OCI-M2 (cell line): ENCODE results near the gene RSBN1.
"Not testable (repeated sequence)": the region's sequence is repeated elsewhere in the genome, so short reads cannot be mapped to it uniquely, and the experiment has no call there.

Experiments used
- DNase-seq: peaks from one replicate; lab custom pipeline; 2025; ENCODE audit not compliant: unreplicated experiment; lab: John Stamatoyannopoulos, UW

Gene RSBN1

DNA sequence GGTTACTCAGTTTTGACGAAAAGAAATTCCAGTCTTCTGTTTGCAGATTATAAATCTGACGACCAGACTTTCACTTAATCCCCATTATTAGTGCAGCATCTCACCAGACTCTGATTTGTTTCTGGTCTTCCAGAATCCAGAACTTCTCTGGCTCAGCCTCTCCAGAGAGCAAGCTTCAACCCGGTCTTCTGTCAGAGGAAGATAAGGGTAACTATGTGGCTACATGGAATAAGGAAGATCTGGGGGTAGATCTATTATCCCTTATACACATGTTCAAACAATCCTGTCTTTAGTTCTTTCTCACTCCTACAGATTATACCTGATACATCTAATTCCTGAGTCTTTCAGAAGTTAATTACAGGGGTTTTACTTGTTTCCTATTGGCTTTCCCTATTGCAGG lies 62.9 kb downstream of the RSBN1 start:
- DNase-seq: no peak

DNA sequence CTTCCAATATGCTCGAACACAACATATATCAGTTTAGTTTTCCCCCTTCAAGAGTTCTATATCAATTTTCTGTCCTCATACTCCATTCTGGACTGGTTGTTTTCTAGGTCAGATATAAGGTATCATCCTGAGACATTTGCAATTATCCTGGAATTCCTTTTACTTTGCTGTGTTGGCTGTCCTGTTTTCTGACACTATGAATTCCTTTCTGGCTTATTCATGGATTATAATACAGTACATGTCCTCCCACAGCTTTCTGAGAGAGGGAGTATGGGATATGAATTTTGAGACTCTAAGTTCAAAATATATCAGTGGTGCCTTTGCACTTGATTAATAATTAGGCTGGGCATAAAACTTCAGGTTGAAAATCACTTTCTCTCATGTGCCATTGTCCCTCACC lies 64.9 kb downstream of the RSBN1 start:
- no peak for DNase-seq

DNA sequence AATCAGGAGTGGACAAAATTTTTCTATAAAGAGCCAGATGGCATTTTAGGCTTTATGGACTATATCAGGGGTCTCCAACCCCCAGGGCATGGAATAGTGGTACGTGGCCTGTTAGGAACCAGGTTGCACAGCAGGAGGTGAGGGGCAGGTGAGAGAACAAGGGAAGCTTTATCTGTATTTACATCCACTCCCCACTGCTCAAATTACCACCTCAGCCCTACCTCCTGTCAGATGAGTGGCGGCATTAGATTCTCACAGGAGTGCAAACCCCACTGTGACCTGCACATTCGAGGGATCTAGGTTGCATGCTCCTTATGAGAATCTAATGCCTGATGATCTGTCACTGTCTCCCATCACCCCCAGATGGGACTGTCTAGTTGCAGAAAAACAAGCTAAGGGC lies 66.9 kb downstream of the RSBN1 start:
- no peak for DNase-seq

DNA sequence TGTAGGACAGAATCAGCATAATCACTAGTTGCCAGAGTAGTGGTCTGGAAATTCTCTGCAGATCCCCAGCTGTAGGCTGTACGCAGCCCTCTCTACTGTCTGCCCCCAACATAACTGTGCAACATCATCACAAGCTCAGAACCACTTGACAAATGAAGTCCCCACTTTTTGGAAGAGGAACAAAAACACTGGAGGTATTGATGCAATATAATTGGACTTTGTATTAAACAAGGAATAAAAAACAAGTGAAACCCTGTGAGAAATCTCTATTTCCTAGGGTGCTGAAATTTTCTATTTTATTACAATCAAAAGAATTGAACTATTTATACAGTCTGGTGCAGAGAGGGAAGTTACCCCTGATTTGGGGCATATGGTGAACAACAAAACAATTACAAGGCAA lies 68.2 kb downstream of the RSBN1 start:
- DNase-seq: no peak

DNA sequence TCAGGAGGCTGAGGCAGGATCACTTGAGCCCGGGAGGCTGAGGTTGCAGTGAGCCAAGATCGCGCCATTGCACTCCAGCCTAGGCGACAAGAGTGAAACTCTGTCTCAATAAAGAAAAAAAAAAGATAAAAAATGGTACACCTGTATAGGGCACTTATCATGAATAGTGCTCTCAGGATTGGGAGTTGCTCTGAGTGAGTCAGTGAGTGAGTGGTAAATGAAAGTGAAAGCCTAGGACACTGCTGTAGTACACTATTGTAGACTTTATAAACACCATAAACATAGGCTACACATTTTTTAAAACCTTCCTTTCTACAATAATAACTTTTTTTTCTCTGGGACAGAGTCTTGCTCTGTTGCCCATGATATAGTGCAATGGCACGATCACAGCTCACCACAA lies 69.8 kb downstream of the RSBN1 start:
- no peak for DNase-seq

DNA sequence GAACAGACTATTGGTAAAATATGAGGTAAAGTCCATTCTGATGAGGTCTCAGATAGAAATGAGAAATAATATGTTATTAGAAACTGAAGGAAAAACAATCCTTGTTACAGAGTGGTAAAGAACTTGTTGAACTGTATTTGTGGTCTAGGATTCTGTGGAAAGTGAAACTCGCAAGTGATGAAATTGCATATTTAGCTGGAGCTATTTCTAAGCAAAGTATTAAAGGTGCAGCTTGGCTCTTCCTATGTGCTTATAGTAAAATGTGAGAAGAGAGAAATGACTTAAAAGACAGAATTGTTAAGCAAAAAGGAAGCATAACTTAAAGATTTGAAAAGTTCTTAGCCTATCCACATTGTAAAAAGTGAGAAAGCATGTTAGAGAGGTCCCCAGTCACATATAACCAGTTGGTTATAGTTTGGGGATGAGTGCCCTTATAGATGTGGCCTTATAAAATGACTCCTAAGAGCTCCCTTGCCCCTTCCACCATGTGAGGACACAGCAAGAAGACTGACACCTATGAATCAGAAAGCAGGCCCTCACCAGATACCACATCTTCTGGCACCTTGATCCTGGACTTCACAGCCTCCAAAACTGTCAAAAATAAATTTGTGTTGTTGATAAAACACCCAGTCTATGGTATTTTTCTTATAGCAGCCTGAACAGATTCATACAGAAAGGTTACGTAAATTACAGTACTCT lies 77.8 kb downstream of the RSBN1 start:
- no peak for DNase-seq

DNA sequence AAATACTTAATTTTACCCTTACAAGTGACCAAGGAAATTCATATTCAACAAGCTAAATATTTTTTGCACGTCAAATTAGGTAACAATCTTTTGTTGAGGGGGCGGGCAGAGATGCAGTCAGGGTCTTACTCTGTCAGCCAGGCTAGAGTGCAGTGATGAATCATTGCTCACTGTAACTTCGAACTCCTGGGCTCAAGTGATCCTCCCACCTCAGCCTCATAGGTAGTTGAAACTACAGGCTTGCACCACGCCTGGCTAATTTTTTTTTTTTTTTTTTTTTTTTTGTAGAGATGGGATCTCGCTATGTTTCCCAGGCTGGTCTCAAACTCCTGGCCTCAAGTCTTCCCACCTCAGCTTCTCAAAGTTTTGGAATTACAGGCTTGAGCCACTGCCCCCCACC lies 79.5 kb downstream of the RSBN1 start:
- no peak for DNase-seq

DNA sequence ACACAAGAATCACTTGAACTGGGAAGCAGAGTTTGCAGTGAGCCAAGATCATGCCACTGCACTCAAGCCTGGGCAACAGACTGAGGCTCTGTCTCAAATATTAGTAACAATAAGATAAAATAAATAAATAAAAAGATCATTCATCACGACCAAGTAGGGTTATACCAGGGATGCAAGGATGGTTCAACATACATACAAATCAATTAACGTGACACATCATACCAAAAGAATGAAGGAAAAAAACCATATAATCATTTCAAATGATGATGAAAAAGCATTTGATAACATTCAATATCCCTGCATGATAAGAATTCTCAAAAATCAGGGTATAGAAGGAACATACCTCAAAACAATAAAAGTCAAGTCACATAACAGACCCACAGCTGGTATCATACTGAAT lies 91.3 kb downstream of the RSBN1 start:
- no peak for DNase-seq

DNA sequence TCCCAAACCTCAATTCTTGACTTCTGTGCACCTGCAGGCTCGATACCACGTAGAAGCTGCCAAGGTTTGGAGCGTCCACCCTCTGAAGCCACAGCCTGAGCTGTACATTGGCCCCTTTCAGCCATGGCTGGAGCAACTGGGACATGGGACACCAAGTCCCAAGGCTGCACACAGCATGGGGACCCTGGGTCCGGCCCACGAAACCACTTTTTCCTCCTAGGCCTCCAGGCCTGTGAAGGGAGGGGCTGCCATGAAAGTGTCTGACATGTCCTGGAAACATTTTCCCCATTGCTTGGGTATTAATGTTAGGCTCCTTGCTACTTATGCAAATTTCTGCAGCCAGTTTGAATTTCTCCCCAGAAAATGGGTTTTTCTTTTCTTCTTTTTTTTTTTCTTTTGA lies 93.7 kb downstream of the RSBN1 start:
- DNase-seq: not testable (repeated sequence)

DNA sequence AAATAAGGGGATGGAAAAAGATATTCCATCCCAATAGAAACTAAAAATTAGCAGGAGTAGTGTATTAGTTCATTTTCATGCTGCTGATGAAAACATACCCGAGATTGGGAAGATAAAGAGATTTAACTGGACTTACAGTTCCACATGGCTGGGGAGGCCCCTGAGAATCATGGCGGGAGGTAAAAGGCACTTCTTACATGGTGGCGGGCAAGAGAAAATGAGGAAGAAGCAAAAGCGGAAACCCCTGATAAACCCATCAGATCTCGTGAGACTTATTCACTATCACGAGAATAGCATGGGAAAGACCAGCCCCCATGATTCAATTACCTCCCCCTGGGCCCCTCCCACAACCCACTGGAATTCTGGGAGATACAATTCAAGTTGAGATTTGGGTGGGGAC lies 94.8 kb downstream of the RSBN1 start:
- DNase-seq: not testable (repeated sequence)

DNA sequence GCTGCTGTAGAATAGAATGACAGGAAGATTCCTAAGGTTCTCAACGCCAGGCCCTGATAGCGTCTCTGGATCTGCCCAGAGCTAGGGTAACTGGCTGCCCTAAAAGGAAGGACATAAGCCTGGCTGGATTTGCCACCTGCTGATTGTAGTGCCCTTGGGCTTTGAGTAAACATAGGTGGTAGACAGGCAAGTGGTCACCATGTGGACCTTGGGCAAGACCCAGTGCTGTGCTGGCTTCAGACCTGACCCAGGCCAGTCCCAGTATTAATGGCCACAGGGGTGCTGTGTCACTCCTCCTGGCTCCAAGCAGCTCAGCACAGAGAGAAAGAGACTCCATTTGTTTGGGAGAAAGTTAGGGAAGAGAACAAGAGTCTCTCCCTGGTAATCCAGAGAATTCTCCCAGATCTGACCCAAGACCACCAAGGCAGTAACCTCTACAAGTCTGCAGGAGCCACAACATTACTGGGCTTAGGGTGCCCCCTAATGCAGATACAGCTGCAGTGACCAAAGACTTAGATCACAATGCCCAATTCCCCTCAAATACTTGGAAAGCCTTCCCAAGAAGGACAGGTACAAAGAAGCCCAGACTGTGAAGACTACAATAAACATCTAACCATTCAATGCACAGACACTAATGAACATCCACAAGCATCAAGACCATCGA lies 97.5 kb downstream of the RSBN1 start:
- no peak for DNase-seq
